RPMI8226 (cell line): ENCODE results near the gene G6PD.
A peak's percentile ranks its signal among the peaks of the same experiment; 100 is the strongest.

Source experiments
- DNase-seq: peaks from one replicate; pipeline ENCODE4 v3.0.0-alpha.2; 2015

The G6PD gene

DNA sequence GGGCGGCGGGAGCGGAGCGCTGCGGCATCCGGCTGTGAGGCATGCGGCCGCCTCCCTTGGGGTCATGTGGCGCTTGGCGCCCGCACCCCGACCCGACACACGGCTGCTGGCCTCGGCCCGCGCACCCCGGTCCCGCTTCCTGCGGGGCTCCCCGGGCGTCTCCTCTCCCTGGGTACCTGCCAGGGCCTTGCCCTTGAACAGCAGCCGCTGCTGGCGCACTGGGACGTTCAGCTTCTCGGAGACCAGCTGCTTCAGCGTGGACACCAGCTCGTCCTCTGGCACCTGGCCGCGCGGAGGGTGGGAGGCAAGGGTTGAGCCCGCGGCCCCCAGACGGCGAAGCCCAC lies 60.6 kb downstream of the G6PD start:
- peak; percentile 44 for DNase-seq

GRCh38 chrX:154485150-154486051 lies 61.2 kb downstream of the G6PD start:
- DNase-seq = no peak

GRCh38 chrX:154484255-154485149 lies 62.1 kb downstream of the G6PD start:
- no peak for DNase-seq

GRCh38 chrX:154483325-154483724 lies 63.3 kb downstream of the G6PD start:
- no peak for DNase-seq

DNA sequence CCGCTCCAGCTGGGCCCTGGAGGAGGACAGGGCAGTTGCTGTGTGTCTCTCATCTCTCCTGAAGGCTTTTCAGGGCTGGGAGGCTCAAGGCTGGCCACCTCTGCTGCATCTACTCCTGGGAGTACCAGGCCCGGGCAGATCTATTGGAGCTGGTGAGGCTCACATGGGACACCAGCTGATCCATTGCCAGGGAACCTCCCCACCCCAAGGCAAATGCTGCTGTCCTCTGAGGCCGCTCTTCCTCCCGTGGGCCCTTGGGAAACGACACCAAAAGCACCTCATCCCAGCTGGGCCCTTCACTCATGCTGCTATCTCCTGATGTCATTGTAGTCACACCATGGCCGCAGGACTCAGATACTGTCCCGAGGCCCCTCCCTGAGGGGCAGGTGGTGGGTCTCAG lies 63.9 kb downstream of the G6PD start:
- DNase-seq = no peak

GRCh38 chrX:154481911-154482601 lies 64.6 kb downstream of the G6PD start:
- no peak for DNase-seq
